GM23248 (cell line): ENCODE measurements around the gene NAAA.

Experiments
- EZH2 ChIP-seq: fragments of 200-600 bp; sonication (generic); IDR thresholded peaks from 2 replicates; pipeline ENCODE4 v1.6.1; 2018; ENCODE audit warnings: antibody characterized with exemption, mild to moderate bottlenecking; ENCODE audit not compliant: insufficient read depth, poor library complexity, severe bottlenecking
- EZH2phosphoT487 ChIP-seq: fragments of 200-600 bp; sonication (generic); IDR thresholded peaks from 2 replicates; pipeline ENCODE4 v1.6.1; 2018; ENCODE audit warnings: antibody characterized with exemption, moderate library complexity, mild to moderate bottlenecking, low read depth; ENCODE audit not compliant: insufficient read depth

DNA sequence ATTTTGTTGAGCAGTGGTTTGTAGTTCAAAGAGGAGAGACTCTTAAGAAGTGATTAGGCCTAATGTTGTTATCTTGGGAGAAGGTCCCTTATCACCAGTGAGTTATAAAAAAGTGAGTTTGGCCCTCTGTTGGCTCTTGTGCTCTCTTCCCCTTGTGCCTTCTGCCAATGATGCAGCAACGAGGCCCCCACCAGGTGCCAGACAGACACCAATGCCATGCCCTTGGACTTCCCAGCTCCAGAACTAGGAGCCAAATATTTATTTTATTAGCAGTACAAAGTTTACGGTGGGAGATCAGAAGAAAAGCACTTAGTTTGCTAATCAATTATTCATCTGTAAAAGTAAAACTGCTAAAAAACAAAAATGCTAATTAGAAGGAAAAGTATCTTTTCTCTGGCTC is 22.7 kb upstream of the NAAA start:
- TF ChIP-seq EZH2phosphoT487 (no peak), EZH2 (no peak)
